Heart left ventricle (tissue), 16 donors: Measurements from ENCODE around the gene ARPIN. TPM values are rescaled to one million over a fixed set of nuclear protein-coding genes. Genes with fewer than 3 reads are reported as not detected.
A peak's percentile ranks its signal among the peaks of the same experiment; 100 is the strongest.

ENCODE experiments used
- ATAC-seq, 4 donors: fragments of 200-7000 bp; cut with Tn5 transposase; one replicate each; pipeline ENCODE4 v1.9.1; 2020 to 2022; ENCODE audit warnings: moderate library complexity in 4 of 4, mild to moderate bottlenecking in 3 of 4, moderate number of reproducible peaks in 1 of 4
- DNase-seq, 5 donors: peaks; one replicate each; pipeline ENCODE4 v3.0.0-alpha.2; 2020
- H3K27ac ChIP-seq, 12 donors: fragments of 200-600 bp; sonication (generic) in 4 of 12; one replicate each; pipeline versions ENCODE4 v1.5.0 to v1.8.0; 2016 to 2022; ENCODE audit warnings: mild to moderate bottlenecking in 2 of 12
- H3K27me3 ChIP-seq, 9 donors: fragments of 200-600 bp; sonication (generic) in 2 of 9; one replicate each; pipeline versions ENCODE4 v1.5.1 to v1.8.0; 2016 to 2022; ENCODE audit warnings: mild to moderate bottlenecking in 3 of 9
- H3K36me3 ChIP-seq, 9 donors: fragments of 200-600 bp; sonication (generic) in 2 of 9; one replicate each; pipeline versions ENCODE4 v1.5.0 to v1.8.0; 2018 to 2022; ENCODE audit warnings: mild to moderate bottlenecking in 2 of 9
- H3K4me1 ChIP-seq, 12 donors: fragments of 200-600 bp; sonication (generic) in 4 of 12; one replicate each; pipeline versions ENCODE4 v1.5.0 to v1.8.0; 2016 to 2022; ENCODE audit warnings: mild to moderate bottlenecking in 3 of 12
- H3K4me3 ChIP-seq, 12 donors: fragments of 200-600 bp; sonication (generic) in 4 of 12; one replicate each; pipeline versions ENCODE4 v1.5.0 to v1.8.0; 2017 to 2022; ENCODE audit warnings: mild to moderate bottlenecking in 9 of 12, moderate library complexity in 4 of 12
- H3K9me3 ChIP-seq, 12 donors: fragments of 200-600 bp; sonication (generic) in 4 of 12; one replicate each; pipeline versions ENCODE4 v1.5.0 to v1.8.0; 2016 to 2022; ENCODE audit warnings: mild to moderate bottlenecking in 1 of 12
- POLR2A ChIP-seq, 2 donors: fragments of 450-650 bp; IDR thresholded peaks; one replicate each; pipeline ENCODE4 v1.6.1; 2017; ENCODE audit warnings: antibody characterized with exemption in 2 of 2, mild to moderate bottlenecking in 2 of 2, moderate library complexity in 2 of 2
- WGBS, 4 donors: extraction: QIAGEN DNeasy Blood & Tissue Kit in 2 of 4; methylation state at CpG; one replicate each; pipeline versions ENCODE4 v1.1.5 to v1.1.7; 2013 to 2018; 5-methylcytosine and 5-hydroxymethylcytosine counted together
- intact Hi-C, 10 donors: fragments of 100-400 bp; cut with DNase I; formaldehyde crosslinking; loops; one replicate each; pipeline versions ENCODE4 v1.11.1 to v1.14.2; 2022
- polyA plus RNA-seq, 2 donors: library from polyadenylated mRNA; stranded (reverse); fragments of 200-250 nt; gene quantifications; one replicate each; pipeline ENCODE4 v1.2.3, GENCODE V29; 2013
- total RNA-seq, 9 donors: library from RNA; depleted of rRNA in 2 of 9; stranded (reverse); fragments of >200 nt in 2 of 9; fragmentation: NEBNext Ultra II Directional in 3 of 9; extraction: Animal tissue kit (Norgen Biotek cat#: 25700) in 3 of 9; gene quantifications; one replicate each; pipeline versions ENCODE4 v1.1.0 to v1.2.4, GENCODE V29; 2016 to 2023
- TF ChIP-seq, protein P1 (sequence below), 12 donors: fragments of 200-600 bp; sonication (generic) in 4 of 12; IDR thresholded peaks; one replicate each; pipeline versions ENCODE4 v1.5.0 to v1.8.0; 2018 to 2022; ENCODE audit warnings: antibody characterized with exemption in 12 of 12, mild to moderate bottlenecking in 5 of 12
- donor health status: ischemic (EF 13 %, LVEDD 7.1; RV severe dilation, severe dysfunction).
- donor health status: healthy with polysubstance abuse.
- donor health status: DM: no; HTN: yes; CAD: no.
- donor health status: DM: no; HTN: no; CAD: no.
- donor health status: ischemic (EF 25% LVEDD 6.9; RV normal size, moderate dysfunction).
- donor health status: ischemic (EF 25% LVEDD 5.7; RV mildly dilated, moderate dysfunction).
- donor health status: healthy.
- donor health status: DM: yes; HTN: yes; CAD: no.
- donor health status: ischemic (EF 35%, LVEDD 5.7; RV mildly dilated, moderate dysfunction).
- donor health status: nonischemic (EF 11% LVEDD 7.7; RV severe dilation, severe dysfunction).
- donor health status: DM: yes; HTN: yes; CAD: no.
- donor health status: PGD.
- donor health status: ischemic (EF 29% LVEDD 5.4; RV normal size, mild dysfunction).
- donor health status: nonischemic (EF 23%, LVEDD 6.1; RV moderate dilation, normal function).

The ARPIN gene
- total and polyA plus RNA-seq, 11 donors, result 7.3 to 15.3 (median 11.5) TPM

DNA sequence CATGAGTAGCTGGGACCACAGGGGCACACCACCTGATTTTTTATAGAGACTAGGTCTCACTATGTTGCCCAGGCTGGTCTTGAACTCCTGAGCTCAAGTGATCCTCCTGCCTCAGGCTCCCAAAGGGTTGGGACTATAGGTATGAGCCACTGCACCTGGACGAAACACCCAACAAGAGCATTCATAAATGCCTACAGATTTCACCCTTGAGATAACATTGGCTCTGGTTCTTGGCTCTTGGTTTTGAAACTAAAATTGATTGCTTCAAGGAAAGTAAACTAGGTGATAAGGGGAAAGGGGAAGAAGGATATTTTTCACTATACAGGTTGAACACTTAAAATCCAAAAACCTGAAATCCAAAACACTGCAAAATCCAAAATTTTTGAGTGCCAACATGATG is 29.2 kb downstream of the ARPIN start:
- peaks cover 0 to 4% (median 0%) of the 10 kb centered on the region in 12 donors for H3K4me1 ChIP-seq
- H3K27ac ChIP-seq, result no peak overlapping the region
- DNase-seq (no peak), ATAC-seq (no peak)
- H3K36me3 ChIP-seq, result peaks cover 4 to 100% (median 88%) of the 10 kb centered on the region in 9 donors
- 87 to 100% (median 98%) methylated on average over 1 of the region's 1 CpG for whole genome bisulfite sequencing, 4 donors
- H3K27me3 ChIP-seq, result no peaks in the 10 kb centered on the region
- H3K4me3 ChIP-seq, result no peak overlapping the region
- TF ChIP-seq, protein P1, sequence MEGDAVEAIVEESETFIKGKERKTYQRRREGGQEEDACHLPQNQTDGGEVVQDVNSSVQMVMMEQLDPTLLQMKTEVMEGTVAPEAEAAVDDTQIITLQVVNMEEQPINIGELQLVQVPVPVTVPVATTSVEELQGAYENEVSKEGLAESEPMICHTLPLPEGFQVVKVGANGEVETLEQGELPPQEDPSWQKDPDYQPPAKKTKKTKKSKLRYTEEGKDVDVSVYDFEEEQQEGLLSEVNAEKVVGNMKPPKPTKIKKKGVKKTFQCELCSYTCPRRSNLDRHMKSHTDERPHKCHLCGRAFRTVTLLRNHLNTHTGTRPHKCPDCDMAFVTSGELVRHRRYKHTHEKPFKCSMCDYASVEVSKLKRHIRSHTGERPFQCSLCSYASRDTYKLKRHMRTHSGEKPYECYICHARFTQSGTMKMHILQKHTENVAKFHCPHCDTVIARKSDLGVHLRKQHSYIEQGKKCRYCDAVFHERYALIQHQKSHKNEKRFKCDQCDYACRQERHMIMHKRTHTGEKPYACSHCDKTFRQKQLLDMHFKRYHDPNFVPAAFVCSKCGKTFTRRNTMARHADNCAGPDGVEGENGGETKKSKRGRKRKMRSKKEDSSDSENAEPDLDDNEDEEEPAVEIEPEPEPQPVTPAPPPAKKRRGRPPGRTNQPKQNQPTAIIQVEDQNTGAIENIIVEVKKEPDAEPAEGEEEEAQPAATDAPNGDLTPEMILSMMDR (IDR thresholded peaks at IDR 0.05), result no peak
- TF ChIP-seq POLR2A (IDR thresholded peaks at IDR 0.05), result no peak
- intact Hi-C loops, result no loop called here
- H3K9me3 ChIP-seq, result no peaks in the 10 kb centered on the region

DNA sequence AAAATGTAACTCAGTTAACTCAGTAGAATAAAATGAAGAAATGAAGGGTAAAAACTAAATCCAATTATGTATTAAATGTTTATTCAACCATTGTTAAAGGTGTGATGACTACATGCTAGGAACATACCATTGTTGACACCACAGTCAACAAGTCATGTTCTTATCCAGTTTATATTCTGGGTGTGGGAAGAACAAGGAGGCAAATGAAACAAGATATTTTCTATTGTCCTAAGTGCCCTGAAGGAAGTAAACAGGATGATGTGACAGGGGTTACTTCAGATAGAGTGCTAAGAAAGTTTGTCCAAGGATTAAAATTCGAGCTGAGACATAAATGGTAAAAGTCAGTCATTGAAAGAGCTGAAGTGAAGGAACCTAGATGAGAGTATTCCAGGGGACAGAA is 32.0 kb downstream of the ARPIN start:
- H3K27ac ChIP-seq, result no peak overlapping the region
- WGBS, 4 donors, result 65 to 78% (median 69%) methylated on average over 1 of the region's 1 CpG
- ATAC-seq, result no peak
- no peak for TF ChIP-seq POLR2A (IDR thresholded peaks at IDR 0.05)
- TF ChIP-seq, protein P1 (IDR thresholded peaks at IDR 0.05), result no peak
- no peaks in the 10 kb centered on the region for H3K27me3 ChIP-seq
- H3K36me3 ChIP-seq, result peaks cover 0 to 100% (median 88%) of the 10 kb centered on the region in 9 donors
- intact Hi-C loops, result no loop called here
- H3K4me1 ChIP-seq, result peaks cover 0 to 9% (median 0%) of the 10 kb centered on the region in 12 donors
- H3K4me3 ChIP-seq, result no peak overlapping the region
- no peak for DNase-seq
- no peaks in the 10 kb centered on the region for H3K9me3 ChIP-seq

DNA sequence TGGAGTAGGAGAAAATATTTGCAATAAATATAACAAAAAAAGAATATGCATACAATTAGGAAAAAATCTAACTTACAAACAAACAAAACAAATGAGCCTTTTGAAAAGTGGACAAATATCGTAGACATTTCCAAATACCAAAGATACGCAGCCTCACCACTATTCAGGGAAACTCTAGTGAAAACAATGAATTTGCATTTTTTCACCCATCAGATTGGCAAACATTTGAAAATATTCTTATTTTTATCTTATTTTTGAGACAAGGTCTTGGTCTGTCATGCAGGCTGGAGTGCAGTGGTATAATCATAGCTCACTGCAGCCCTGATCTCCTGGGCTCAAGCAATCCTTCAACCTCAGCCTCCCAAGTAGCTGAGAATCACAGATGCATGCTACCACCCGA is 34.4 kb downstream of the ARPIN start:
- DNase-seq, result no peak
- WGBS, 4 donors, result 75 to 80% (median 80%) methylated on average over 3 of the region's 3 CpGs
- Histone ChIP-seq H3K4me3 (no peak overlapping the region), H3K36me3 (peaks cover 0 to 90% (median 78%) of the 10 kb centered on the region in 9 donors), H3K27ac (no peak overlapping the region), H3K9me3 (no peaks in the 10 kb centered on the region), H3K27me3 (no peaks in the 10 kb centered on the region), H3K4me1 (peaks cover 0 to 16% (median 0%) of the 10 kb centered on the region in 12 donors)
- intact Hi-C loops, result no loop called here
- ATAC-seq, result no peak
- TF ChIP-seq, protein P1 (IDR thresholded peaks at IDR 0.05), result no peak
- TF ChIP-seq POLR2A (IDR thresholded peaks at IDR 0.05), result no peak

DNA sequence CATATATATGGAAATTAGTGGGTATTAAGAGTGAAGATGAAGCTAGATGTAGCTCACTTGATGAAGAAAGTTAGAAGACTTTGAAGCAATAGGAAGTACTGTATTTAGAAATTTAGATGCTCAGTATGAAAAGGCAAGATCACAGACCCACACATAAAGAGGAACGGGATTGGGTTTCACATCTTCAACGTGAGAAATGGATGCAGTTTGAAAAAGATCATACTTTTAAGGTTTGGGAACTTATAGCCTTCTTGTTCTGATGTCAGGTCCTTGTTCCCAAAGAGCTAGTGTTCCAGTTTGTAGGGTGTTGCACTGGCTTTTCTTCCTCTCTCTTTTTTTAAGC is 35.7 kb downstream of the ARPIN start:
- no peak for TF ChIP-seq POLR2A (IDR thresholded peaks at IDR 0.05)
- TF ChIP-seq, protein P1 (IDR thresholded peaks at IDR 0.05), result no peak
- ATAC-seq, result no peak
- no peaks in the 10 kb centered on the region for H3K27me3 ChIP-seq
- WGBS, 4 donors, result 66 to 86% (median 78%) methylated on average over 2 of the region's 2 CpGs
- no peak overlapping the region for H3K4me3 ChIP-seq
- DNase-seq, result no peak
- H3K36me3 ChIP-seq, result peaks cover 0 to 85% (median 72%) of the 10 kb centered on the region in 9 donors
- peak overlapping the region in 1 of 12 donors; percentile 58 for H3K27ac ChIP-seq
- intact Hi-C loops, result no loop called here
- peaks cover 0 to 16% (median 0%) of the 10 kb centered on the region in 12 donors for H3K4me1 ChIP-seq
- H3K9me3 ChIP-seq, result no peaks in the 10 kb centered on the region
